Brain microvascular endothelial cell (primary cell): ENCODE data around the gene ABHD3.

Source experiments
- DNase-seq: peaks from one replicate; pipeline ENCODE4 v3.0.0-alpha.2; 2020
- H3K27ac ChIP-seq: fragments of 250-450 bp; sonication (Bioruptor Pico); 2 replicates; pipeline ENCODE4 v1.5.1; 2020; ENCODE audit warnings: mild to moderate bottlenecking, moderate library complexity
- H3K27me3 ChIP-seq: fragments of 250-450 bp; sonication (Bioruptor Pico); replicated peaks from 2 replicates; pipeline ENCODE4 v1.5.1; 2020; ENCODE audit warnings: mild to moderate bottlenecking
- H3K36me3 ChIP-seq: fragments of 250-450 bp; sonication (Bioruptor Pico); replicated peaks from 2 replicates; pipeline ENCODE4 v1.5.1; 2020; ENCODE audit warnings: mild to moderate bottlenecking
- H3K4me3 ChIP-seq: 2 replicates; pipeline ENCODE4 v1.5.1; 2011; ENCODE audit warnings: low read depth, mild to moderate bottlenecking, control low read depth, low read length, moderate library complexity
- in situ Hi-C: cut with HindIII; loops from 2 replicates; pipeline ENCODE4 v1.10.0; 2017; ENCODE audit warnings: low sequenced_read_pairs, low pct_ligation_motif_present
- TF ChIP-seq, protein P1 (sequence below): IDR thresholded peaks from 2 replicates; pipeline ENCODE4 v1.5.1; 2011; ENCODE audit warnings: low read depth, mild to moderate bottlenecking, moderate library complexity, low read length, control low read depth, inconsistent platforms; ENCODE audit errors: missing control alignments

Gene ABHD3

GRCh38 chr18:21706386-21706865 lies 1.9 kb upstream of the ABHD3 start:
- Histone ChIP-seq H3K36me3 (no peaks in the 10 kb centered on the region), H3K27me3 (no peaks in the 10 kb centered on the region), H3K4me3 (no peak overlapping the region), H3K27ac (no peak overlapping the region)
- TF ChIP-seq, protein P1, sequence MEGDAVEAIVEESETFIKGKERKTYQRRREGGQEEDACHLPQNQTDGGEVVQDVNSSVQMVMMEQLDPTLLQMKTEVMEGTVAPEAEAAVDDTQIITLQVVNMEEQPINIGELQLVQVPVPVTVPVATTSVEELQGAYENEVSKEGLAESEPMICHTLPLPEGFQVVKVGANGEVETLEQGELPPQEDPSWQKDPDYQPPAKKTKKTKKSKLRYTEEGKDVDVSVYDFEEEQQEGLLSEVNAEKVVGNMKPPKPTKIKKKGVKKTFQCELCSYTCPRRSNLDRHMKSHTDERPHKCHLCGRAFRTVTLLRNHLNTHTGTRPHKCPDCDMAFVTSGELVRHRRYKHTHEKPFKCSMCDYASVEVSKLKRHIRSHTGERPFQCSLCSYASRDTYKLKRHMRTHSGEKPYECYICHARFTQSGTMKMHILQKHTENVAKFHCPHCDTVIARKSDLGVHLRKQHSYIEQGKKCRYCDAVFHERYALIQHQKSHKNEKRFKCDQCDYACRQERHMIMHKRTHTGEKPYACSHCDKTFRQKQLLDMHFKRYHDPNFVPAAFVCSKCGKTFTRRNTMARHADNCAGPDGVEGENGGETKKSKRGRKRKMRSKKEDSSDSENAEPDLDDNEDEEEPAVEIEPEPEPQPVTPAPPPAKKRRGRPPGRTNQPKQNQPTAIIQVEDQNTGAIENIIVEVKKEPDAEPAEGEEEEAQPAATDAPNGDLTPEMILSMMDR = no peak
- in situ Hi-C loops = no loop called here
- no peak for DNase-seq

GRCh38 chr18:21703241-21703820 lies 1.2 kb downstream of the ABHD3 start:
- H3K27me3 ChIP-seq = no peaks in the 10 kb centered on the region
- in situ Hi-C loops = no loop called here

GRCh38 chr18:21702602-21703001 lies 2.0 kb downstream of the ABHD3 start:
- Histone ChIP-seq H3K27me3 (no peaks in the 10 kb centered on the region), H3K36me3 (no peaks in the 10 kb centered on the region), H3K27ac (no peak overlapping the region), H3K4me3 (no peak overlapping the region)
- TF ChIP-seq, protein P1 = no peak
- DNase-seq = no peak
- in situ Hi-C loops = no loop called here

More at GRCh38 chr18:21703241-21703820, 1.2 kb downstream of the ABHD3 start:
- DNase-seq = no peak
- Histone ChIP-seq H3K36me3 (no peaks in the 10 kb centered on the region), H3K27ac (peak overlapping the region; percentile 3), H3K4me3 (peak overlapping the region; percentile 78)
- TF ChIP-seq, protein P1 = no peak

GRCh38 chr18:21701621-21702020 lies 3.0 kb downstream of the ABHD3 start:
- Histone ChIP-seq H3K27ac (no peak overlapping the region), H3K36me3 (no peaks in the 10 kb centered on the region), H3K4me3 (no peak overlapping the region), H3K27me3 (no peaks in the 10 kb centered on the region)
- in situ Hi-C loops = no loop called here
- no peak for DNase-seq
- TF ChIP-seq, protein P1 = no peak

GRCh38 chr18:21700528-21701075 lies 4.0 kb downstream of the ABHD3 start:
- TF ChIP-seq, protein P1 = no peak
- Histone ChIP-seq H3K4me3 (no peak overlapping the region), H3K36me3 (no peaks in the 10 kb centered on the region), H3K27me3 (no peaks in the 10 kb centered on the region), H3K27ac (no peak overlapping the region)
- in situ Hi-C loops = no loop called here
- no peak for DNase-seq

DNA sequence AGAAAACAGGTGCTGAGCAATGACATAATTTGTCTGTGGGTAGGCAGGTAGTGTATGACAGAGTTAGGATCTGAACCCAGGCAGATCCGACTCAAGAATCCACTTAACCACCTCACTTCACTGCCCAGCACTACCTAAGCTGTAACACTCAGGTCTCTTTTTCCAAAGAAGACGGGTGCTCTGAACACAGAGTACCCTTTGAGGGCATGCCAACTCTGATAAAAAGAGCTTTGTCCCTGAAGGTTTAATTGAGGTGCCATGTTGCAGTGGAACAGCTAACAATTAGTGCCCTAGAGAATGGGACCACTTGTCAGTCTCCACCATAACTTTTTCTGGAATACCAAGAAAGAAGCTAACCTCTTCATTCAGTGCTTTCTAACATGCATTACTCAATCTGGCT lies 11.3 kb downstream of the ABHD3 start:
- Histone ChIP-seq H3K27ac (no peak overlapping the region), H3K36me3 (no peaks in the 10 kb centered on the region), H3K27me3 (no peaks in the 10 kb centered on the region), H3K4me3 (no peak overlapping the region)
- in situ Hi-C loops = no loop called here
- TF ChIP-seq, protein P1 = no peak
- DNase-seq = no peak
